WTC11 (cell line): ENCODE measurements around the gene PYM1. TPM values are rescaled to one million over a fixed set of nuclear protein-coding genes. Genes with fewer than 3 reads are reported as not detected.
"Not testable (repeated sequence)": the region's sequence is repeated elsewhere in the genome, so short reads cannot be mapped to it uniquely, and the experiment has no call there.

Experiments used
- ATAC-seq: fragments of 200-7000 bp; cut with Tn5 transposase; 2 replicates; pipeline ENCODE4 v1.10.0; 2021; ENCODE audit warnings: mild to moderate bottlenecking, moderate library complexity
- CTCF ChIA-PET: fragments of 300-600 bp; sonication (Branson Sonifier 250); formaldehyde crosslinking; loops from one replicate; lab custom pipeline; 2021; ENCODE audit warnings: antibody characterized with exemption; lab: Charles Lee
- POLR2A ChIA-PET: fragments of 350-600 bp; sonication (Branson Sonifier 250); formaldehyde crosslinking; loops from one replicate; lab custom pipeline; 2021; ENCODE audit warnings: antibody characterized with exemption; lab: Charles Lee
- DNase-seq: peaks from one replicate; pipeline ENCODE4 v3.0.0; 2021; ENCODE audit warnings: low spot score
- H3K27ac Mint-ChIP-seq: 2 replicates; pipeline ENCODE4 v1.8.0; 2021; ENCODE audit warnings: mixed read lengths
- H3K27me3 Mint-ChIP-seq: 2 replicates; pipeline ENCODE4 v1.8.0; 2021; ENCODE audit warnings: low read depth, mild to moderate bottlenecking, moderate library complexity, mixed read lengths
- H3K36me3 Mint-ChIP-seq: 2 replicates; pipeline ENCODE4 v1.8.0; 2021; ENCODE audit warnings: mixed read lengths
- H3K4me1 Mint-ChIP-seq: 2 replicates; pipeline ENCODE4 v1.8.0; 2022; ENCODE audit warnings: mixed read lengths
- H3K4me3 Mint-ChIP-seq: 2 replicates; pipeline ENCODE4 v1.8.0; 2021; ENCODE audit warnings: mild to moderate bottlenecking, moderate library complexity, mixed read lengths
- H3K9me3 Mint-ChIP-seq: 2 replicates; pipeline ENCODE4 v1.8.0; 2021; ENCODE audit warnings: mixed read lengths
- CREB1 ChIP-seq: sonication (generic); formaldehyde crosslinking; IDR thresholded peaks from 2 replicates; pipeline ENCODE4 v1.8.0; 2023; ENCODE audit warnings: mild to moderate bottlenecking, missing genetic modification reagents
- HMGA2 ChIP-seq: fragments of 250-450 bp; sonication (Bioruptor Pico); IDR thresholded peaks from 2 replicates; pipeline ENCODE4 v1.4.0; 2021; ENCODE audit warnings: mild to moderate bottlenecking, moderate library complexity
- JAZF1 ChIP-seq: fragments of 250-450 bp; sonication (Bioruptor Pico); IDR thresholded peaks from 2 replicates; pipeline ENCODE4 v1.9.0; 2021; ENCODE audit warnings: moderate library complexity, mild to moderate bottlenecking, inconsistent platforms
- JUN ChIP-seq: sonication (generic); formaldehyde crosslinking; IDR thresholded peaks from 2 replicates; pipeline ENCODE4 v1.8.0; 2023; ENCODE audit warnings: mild to moderate bottlenecking, missing genetic modification reagents
- MXD4 ChIP-seq: fragments of 250-450 bp; sonication (Bioruptor Pico); IDR thresholded peaks from 2 replicates; pipeline ENCODE4 v1.8.0; 2021; ENCODE audit warnings: mild to moderate bottlenecking, moderate library complexity, borderline replicate concordance
- NFE2L1 ChIP-seq: sonication (generic); formaldehyde crosslinking; IDR thresholded peaks from 2 replicates; pipeline ENCODE4 v1.8.1; 2023; ENCODE audit warnings: missing genetic modification reagents
- NFYB ChIP-seq: sonication (generic); formaldehyde crosslinking; conservative IDR thresholded peaks from 2 replicates; pipeline ENCODE4 v1.8.0; 2022; ENCODE audit warnings: low read depth, missing genetic modification reagents
- SOX15 ChIP-seq: fragments of 250-450 bp; sonication (Bioruptor Pico); IDR thresholded peaks from 2 replicates; pipeline ENCODE4 v1.9.0; 2021; ENCODE audit warnings: mild to moderate bottlenecking
- TCF7 ChIP-seq: sonication (generic); formaldehyde crosslinking; IDR thresholded peaks from 2 replicates; pipeline ENCODE4 v1.8.0; 2022; ENCODE audit warnings: mild to moderate bottlenecking, low read depth, missing genetic modification reagents, moderate library complexity
- ZNF219 ChIP-seq: sonication (generic); formaldehyde crosslinking; IDR thresholded peaks from 2 replicates; pipeline ENCODE4 v1.8.0; 2023; ENCODE audit warnings: missing genetic modification reagents, mild to moderate bottlenecking, borderline replicate concordance
- ZNF317 ChIP-seq: sonication (generic); formaldehyde crosslinking; IDR thresholded peaks from 2 replicates; pipeline ENCODE4 v1.8.1; 2023; ENCODE audit warnings: low read depth, mild to moderate bottlenecking, moderate library complexity, missing genetic modification reagents, borderline replicate concordance
- ZNF396 ChIP-seq: fragments of 250-450 bp; sonication (Bioruptor Pico); IDR thresholded peaks from 2 replicates; pipeline ENCODE4 v1.8.0; 2021; ENCODE audit warnings: mild to moderate bottlenecking, moderate library complexity, borderline replicate concordance
- ZNF423 ChIP-seq: fragments of 250-450 bp; sonication (Bioruptor Pico); IDR thresholded peaks from 2 replicates; pipeline ENCODE4 v2.1.2; 2022; ENCODE audit warnings: mild to moderate bottlenecking, moderate library complexity
- total RNA-seq: library from RNA; stranded (reverse); gene quantifications from 3 replicates; pipeline ENCODE4 v1.2.3, GENCODE V29; 2021
- TF ChIP-seq, protein P1 (sequence below): sonication (generic); formaldehyde crosslinking; IDR thresholded peaks from 2 replicates; pipeline ENCODE4 v1.8.1; 2022; ENCODE audit warnings: mild to moderate bottlenecking, missing genetic modification reagents, moderate library complexity, borderline replicate concordance
- TF ChIP-seq, protein P2 (sequence below): sonication (generic); formaldehyde crosslinking; IDR thresholded peaks from 2 replicates; pipeline ENCODE4 v1.8.1; 2023; ENCODE audit warnings: mild to moderate bottlenecking, missing genetic modification reagents, moderate library complexity
- TF ChIP-seq, protein P3 (sequence below): sonication (generic); formaldehyde crosslinking; IDR thresholded peaks from 2 replicates; pipeline ENCODE4 v1.8.0; 2022; ENCODE audit warnings: mild to moderate bottlenecking, missing genetic modification reagents
- TF ChIP-seq, protein P4 (sequence below): fragments of 250-450 bp; sonication (Bioruptor Pico); IDR thresholded peaks from 2 replicates; pipeline ENCODE4 v1.9.0; 2021; ENCODE audit warnings: mild to moderate bottlenecking, borderline replicate concordance

PYM1 gene
- total RNA-seq, 1 experiment from 2014 or later = 55.5 TPM

DNA sequence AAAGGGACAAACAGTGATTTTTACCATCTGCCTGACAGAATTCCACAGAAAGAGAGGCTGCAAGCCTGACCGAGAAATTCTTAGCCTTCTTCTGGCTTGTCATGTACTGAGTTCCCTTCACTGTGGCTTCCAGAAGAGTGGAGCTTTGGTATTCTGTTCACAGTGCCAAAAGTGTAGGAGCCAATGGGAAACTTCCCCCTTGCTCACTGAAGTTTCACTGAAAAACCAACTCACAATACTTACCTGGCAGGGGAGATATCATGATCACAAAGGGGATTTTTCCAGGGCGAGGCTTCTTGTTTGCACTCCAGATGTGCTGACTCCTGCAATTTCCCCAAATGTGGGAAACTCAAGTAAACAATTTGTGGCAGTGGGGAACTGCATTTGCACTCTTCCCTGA, 53.3 kb downstream of the PYM1 start:
- Mint-ChIP-seq H3K4me3 (no peak overlapping the region), H3K27me3 (no peaks in the 10 kb centered on the region), H3K4me1 (peaks cover 18% of the 10 kb centered on the region), H3K27ac (no peak overlapping the region), H3K36me3 (peaks cover 9% of the 10 kb centered on the region; the same call in 1 of the 2 replicates)
- TF ChIP-seq ZNF396 = no peak
- TF ChIP-seq JAZF1 (CRISPR knock-in tag) = no peak
- TF ChIP-seq NFE2L1 (CRISPR knock-in tag) = no peak
- TF ChIP-seq, all 79 proteins: peak for 0
- H3K9me3 Mint-ChIP-seq = peaks cover 14% of the 10 kb centered on the region
- CTCF ChIA-PET = no interaction called here
- ATAC-seq (no peak), DNase-seq (no peak)
- POLR2A ChIA-PET = no interaction called here

DNA sequence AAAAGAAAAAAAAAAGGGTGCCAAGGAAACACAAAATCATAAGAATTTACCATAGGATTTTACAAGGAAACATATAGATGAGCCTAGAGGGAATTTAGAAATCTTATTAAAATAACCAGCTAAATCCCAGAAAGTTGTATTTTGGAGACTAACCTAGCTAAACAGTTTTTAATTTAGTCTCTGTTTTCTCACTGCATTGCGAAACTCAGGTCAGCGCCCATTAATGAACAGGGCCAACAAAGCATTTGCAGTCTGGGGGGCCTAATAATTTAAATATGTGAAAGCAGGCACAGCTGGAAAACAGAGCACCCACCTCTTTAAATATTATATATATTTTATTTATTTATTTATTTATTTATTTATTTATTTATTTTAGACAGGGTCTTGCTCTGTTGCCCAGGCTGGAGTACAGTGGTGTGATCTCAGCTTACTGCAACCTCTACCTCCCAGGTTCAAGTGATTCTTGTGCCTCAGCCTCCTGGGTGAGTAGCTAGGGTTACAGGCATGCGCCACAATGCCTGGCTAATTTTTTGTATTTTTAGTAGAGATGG, 61.2 kb downstream of the PYM1 start:
- H3K4me1 Mint-ChIP-seq, H3K9me3 Mint-ChIP-seq, H3K36me3 Mint-ChIP-seq, H3K27me3 Mint-ChIP-seq, H3K27ac Mint-ChIP-seq, ATAC-seq, POLR2A ChIA-PET, DNase-seq, H3K4me3 Mint-ChIP-seq, CTCF ChIA-PET: not testable (repeated sequence)
- TF ChIP-seq HMGA2 (CRISPR knock-in tag) = peak; percentile 40; the same call in 1 of the 2 replicates

DNA sequence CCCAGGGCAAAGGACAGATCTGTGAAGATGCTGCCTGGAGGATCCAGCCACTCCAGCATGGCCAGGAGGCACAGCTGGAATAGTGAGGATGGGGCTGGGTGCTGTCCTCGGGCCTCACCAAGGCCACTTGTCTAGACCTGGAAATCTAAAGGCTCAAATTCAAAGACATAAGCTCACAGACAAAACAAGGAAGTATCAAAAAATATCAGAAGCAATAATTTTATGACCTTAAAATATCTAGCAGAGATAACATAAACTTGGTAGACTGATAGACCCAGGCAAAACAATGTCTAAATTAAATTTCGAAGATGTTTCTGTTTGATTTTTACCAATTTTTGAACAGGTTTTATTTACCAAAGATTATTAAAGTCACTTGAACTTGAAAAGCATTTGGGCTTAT, 62.4 kb downstream of the PYM1 start:
- H3K36me3 Mint-ChIP-seq = peaks cover 3% of the 10 kb centered on the region
- no peaks in the 10 kb centered on the region for H3K4me1 Mint-ChIP-seq
- POLR2A ChIA-PET = no interaction called here
- H3K9me3 Mint-ChIP-seq = peaks cover 5% of the 10 kb centered on the region
- no peak for DNase-seq
- CTCF ChIA-PET = no interaction called here
- no peaks in the 10 kb centered on the region for H3K27me3 Mint-ChIP-seq
- H3K27ac Mint-ChIP-seq = no peak overlapping the region
- ATAC-seq = no peak
- no peak overlapping the region for H3K4me3 Mint-ChIP-seq
- TF ChIP-seq, protein P1, sequence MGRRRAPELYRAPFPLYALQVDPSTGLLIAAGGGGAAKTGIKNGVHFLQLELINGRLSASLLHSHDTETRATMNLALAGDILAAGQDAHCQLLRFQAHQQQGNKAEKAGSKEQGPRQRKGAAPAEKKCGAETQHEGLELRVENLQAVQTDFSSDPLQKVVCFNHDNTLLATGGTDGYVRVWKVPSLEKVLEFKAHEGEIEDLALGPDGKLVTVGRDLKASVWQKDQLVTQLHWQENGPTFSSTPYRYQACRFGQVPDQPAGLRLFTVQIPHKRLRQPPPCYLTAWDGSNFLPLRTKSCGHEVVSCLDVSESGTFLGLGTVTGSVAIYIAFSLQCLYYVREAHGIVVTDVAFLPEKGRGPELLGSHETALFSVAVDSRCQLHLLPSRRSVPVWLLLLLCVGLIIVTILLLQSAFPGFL (CRISPR knock-in tag) = no peak
- TF ChIP-seq, all 79 proteins: peak for 0

DNA sequence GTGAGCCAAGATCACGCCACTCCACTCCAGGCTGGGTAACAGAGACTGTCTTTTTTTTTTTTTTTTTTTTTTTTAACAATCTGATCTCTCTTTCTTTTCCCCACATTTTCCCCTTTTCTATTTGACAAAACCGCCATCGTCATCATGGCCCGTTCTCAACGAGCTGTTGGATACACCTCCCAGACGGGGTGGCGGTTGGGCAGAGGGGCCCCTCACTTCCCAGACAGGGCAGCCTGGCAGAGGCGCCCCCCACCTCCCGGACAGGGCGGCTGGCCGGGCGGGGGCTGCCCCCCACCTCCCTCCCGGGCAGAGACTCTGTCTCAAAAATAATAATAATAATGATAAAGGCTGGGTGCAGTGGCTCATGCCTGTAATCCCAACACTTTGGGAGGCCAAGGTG, 64.8 kb downstream of the PYM1 start:
- H3K4me3 Mint-ChIP-seq, H3K9me3 Mint-ChIP-seq, DNase-seq, H3K36me3 Mint-ChIP-seq, ATAC-seq, H3K27me3 Mint-ChIP-seq, H3K4me1 Mint-ChIP-seq, H3K27ac Mint-ChIP-seq: not testable (repeated sequence)
- POLR2A ChIA-PET = interaction anchor here (0.6 kb wide), 2 partner anchors 76 to 125 kb away, joined by 4 read pairs; no protein-coding TSS in a partner anchor
- CTCF ChIA-PET = interaction anchor here (0.7 kb wide), 1 partner anchor 71 kb away, joined by 3 read pairs; no protein-coding TSS in a partner anchor

DNA sequence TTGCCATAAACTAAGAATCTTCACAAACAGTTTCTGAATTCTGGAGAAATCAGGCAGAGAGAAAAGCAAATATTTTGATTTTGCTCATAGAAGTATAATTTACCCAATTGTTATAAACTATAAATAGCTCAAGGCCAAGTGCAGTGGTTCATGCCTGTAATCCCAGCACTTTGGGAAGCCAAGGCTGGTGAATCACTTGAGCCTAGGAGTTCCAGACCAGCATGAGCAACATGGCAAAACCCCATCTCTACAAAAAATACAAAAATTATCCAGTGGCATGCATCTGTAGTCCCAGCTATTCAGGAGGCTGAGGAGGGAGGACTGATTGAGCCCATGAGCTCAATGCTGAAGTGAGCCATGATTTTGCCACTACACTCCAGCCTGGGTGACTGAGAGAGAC, 65.4 kb downstream of the PYM1 start:
- Mint-ChIP-seq H3K4me3 (no peak overlapping the region), H3K36me3 (peaks cover 3% of the 10 kb centered on the region), H3K4me1 (no peaks in the 10 kb centered on the region), H3K27me3 (no peaks in the 10 kb centered on the region), H3K9me3 (peaks cover 5% of the 10 kb centered on the region), H3K27ac (no peak overlapping the region)
- POLR2A ChIA-PET = no interaction called here
- no peak for ATAC-seq
- CTCF ChIA-PET = interaction anchor here (1.2 kb wide), 1 partner anchor 65 kb away, joined by 3 read pairs; no protein-coding TSS in a partner anchor
- no peak for DNase-seq
- TF ChIP-seq ZNF423 (CRISPR knock-in tag) = no peak
- TF ChIP-seq, protein P2, sequence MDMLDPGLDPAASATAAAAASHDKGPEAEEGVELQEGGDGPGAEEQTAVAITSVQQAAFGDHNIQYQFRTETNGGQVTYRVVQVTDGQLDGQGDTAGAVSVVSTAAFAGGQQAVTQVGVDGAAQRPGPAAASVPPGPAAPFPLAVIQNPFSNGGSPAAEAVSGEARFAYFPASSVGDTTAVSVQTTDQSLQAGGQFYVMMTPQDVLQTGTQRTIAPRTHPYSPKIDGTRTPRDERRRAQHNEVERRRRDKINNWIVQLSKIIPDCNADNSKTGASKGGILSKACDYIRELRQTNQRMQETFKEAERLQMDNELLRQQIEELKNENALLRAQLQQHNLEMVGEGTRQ (CRISPR knock-in tag) = no peak
- TF ChIP-seq, protein P3, sequence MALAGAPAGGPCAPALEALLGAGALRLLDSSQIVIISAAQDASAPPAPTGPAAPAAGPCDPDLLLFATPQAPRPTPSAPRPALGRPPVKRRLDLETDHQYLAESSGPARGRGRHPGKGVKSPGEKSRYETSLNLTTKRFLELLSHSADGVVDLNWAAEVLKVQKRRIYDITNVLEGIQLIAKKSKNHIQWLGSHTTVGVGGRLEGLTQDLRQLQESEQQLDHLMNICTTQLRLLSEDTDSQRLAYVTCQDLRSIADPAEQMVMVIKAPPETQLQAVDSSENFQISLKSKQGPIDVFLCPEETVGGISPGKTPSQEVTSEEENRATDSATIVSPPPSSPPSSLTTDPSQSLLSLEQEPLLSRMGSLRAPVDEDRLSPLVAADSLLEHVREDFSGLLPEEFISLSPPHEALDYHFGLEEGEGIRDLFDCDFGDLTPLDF (CRISPR knock-in tag) = no peak
- TF ChIP-seq CREB1 (CRISPR knock-in tag) = no peak
- TF ChIP-seq MXD4 = no peak
- TF ChIP-seq NFYB (CRISPR knock-in tag) = no peak
- no peak for TF ChIP-seq ZNF219 (CRISPR knock-in tag)
- TF ChIP-seq ZNF317 (CRISPR knock-in tag) = no peak
- TF ChIP-seq SOX15 = no peak
- TF ChIP-seq JAZF1 (CRISPR knock-in tag) = no peak
- TF ChIP-seq, protein P4, sequence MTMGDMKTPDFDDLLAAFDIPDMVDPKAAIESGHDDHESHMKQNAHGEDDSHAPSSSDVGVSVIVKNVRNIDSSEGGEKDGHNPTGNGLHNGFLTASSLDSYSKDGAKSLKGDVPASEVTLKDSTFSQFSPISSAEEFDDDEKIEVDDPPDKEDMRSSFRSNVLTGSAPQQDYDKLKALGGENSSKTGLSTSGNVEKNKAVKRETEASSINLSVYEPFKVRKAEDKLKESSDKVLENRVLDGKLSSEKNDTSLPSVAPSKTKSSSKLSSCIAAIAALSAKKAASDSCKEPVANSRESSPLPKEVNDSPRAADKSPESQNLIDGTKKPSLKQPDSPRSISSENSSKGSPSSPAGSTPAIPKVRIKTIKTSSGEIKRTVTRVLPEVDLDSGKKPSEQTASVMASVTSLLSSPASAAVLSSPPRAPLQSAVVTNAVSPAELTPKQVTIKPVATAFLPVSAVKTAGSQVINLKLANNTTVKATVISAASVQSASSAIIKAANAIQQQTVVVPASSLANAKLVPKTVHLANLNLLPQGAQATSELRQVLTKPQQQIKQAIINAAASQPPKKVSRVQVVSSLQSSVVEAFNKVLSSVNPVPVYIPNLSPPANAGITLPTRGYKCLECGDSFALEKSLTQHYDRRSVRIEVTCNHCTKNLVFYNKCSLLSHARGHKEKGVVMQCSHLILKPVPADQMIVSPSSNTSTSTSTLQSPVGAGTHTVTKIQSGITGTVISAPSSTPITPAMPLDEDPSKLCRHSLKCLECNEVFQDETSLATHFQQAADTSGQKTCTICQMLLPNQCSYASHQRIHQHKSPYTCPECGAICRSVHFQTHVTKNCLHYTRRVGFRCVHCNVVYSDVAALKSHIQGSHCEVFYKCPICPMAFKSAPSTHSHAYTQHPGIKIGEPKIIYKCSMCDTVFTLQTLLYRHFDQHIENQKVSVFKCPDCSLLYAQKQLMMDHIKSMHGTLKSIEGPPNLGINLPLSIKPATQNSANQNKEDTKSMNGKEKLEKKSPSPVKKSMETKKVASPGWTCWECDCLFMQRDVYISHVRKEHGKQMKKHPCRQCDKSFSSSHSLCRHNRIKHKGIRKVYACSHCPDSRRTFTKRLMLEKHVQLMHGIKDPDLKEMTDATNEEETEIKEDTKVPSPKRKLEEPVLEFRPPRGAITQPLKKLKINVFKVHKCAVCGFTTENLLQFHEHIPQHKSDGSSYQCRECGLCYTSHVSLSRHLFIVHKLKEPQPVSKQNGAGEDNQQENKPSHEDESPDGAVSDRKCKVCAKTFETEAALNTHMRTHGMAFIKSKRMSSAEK (CRISPR knock-in tag) = no peak
- TF ChIP-seq JUN (CRISPR knock-in tag) = no peak
- TF ChIP-seq TCF7 (CRISPR knock-in tag) = no peak
